ENCODE measurements around the gene DCAF12. TPM values are rescaled to one million over a fixed set of nuclear protein-coding genes. Genes with fewer than 3 reads are reported as not detected.

The DCAF12 gene
- total RNA-seq, 1 experiment from 2014 or later = 27.0 TPM

DNA sequence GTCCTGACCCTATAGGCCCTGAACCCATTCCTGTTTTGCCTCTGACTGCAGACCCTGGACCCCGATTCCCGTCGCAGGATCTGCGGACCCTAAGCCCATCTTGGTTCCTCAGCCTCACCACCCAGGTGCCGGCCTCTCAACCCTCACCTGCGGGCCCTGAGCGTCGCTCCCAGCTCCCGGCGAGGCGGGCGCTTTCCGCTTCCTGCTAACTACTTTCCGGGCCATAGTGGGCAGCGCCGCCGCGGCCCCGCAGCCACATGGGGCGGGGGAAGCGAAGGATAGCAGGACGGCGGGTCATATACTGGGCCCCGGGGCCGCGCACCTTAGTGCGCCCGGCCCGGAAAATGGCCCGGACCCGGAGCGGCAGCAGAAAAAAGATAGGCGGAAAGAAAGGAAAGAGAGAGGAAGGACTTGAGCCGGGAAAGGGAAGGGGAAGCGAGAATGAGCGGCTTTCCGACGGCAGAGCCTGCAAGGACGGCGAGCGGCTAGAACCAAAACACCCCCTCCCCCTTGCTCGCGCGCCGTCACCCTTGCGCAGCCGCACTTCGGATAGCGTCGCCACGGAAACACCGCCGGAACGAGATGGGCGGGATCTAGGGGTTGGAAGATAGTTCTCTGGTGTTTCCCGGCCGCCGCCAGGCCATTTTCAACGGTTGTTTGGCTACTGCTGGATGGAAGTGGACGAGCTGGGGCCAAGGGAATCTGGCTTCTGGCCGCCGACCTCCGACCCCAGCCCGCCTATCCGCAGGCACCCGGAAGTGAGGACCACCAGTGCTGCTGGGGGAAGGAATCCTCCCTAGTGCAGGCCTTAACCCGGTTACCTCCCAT lies at the start of gene DCAF12 (continued):
- TF ChIP-seq, protein P1, sequence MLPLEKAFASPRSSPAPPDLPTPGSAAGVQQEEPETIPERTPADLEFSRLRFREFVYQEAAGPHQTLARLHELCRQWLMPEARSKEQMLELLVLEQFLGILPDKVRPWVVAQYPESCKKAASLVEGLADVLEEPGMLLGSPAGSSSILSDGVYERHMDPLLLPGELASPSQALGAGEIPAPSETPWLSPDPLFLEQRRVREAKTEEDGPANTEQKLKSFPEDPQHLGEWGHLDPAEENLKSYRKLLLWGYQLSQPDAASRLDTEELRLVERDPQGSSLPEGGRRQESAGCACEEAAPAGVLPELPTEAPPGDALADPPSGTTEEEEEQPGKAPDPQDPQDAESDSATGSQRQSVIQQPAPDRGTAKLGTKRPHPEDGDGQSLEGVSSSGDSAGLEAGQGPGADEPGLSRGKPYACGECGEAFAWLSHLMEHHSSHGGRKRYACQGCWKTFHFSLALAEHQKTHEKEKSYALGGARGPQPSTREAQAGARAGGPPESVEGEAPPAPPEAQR (CRISPR knock-in tag; IDR thresholded peaks at IDR 0.05) = no peak
- TF ChIP-seq ZNF671 (CRISPR knock-in tag; IDR thresholded peaks at IDR 0.05) (no peak), KAT7 (CRISPR knock-in tag; IDR thresholded peaks at IDR 0.05; ENCODE audit: borderline replicate concordance) (no peak), FOXK1 (CRISPR knock-in tag; IDR thresholded peaks at IDR 0.05) (peak; percentile 87)
- TF ChIP-seq, protein P2, sequence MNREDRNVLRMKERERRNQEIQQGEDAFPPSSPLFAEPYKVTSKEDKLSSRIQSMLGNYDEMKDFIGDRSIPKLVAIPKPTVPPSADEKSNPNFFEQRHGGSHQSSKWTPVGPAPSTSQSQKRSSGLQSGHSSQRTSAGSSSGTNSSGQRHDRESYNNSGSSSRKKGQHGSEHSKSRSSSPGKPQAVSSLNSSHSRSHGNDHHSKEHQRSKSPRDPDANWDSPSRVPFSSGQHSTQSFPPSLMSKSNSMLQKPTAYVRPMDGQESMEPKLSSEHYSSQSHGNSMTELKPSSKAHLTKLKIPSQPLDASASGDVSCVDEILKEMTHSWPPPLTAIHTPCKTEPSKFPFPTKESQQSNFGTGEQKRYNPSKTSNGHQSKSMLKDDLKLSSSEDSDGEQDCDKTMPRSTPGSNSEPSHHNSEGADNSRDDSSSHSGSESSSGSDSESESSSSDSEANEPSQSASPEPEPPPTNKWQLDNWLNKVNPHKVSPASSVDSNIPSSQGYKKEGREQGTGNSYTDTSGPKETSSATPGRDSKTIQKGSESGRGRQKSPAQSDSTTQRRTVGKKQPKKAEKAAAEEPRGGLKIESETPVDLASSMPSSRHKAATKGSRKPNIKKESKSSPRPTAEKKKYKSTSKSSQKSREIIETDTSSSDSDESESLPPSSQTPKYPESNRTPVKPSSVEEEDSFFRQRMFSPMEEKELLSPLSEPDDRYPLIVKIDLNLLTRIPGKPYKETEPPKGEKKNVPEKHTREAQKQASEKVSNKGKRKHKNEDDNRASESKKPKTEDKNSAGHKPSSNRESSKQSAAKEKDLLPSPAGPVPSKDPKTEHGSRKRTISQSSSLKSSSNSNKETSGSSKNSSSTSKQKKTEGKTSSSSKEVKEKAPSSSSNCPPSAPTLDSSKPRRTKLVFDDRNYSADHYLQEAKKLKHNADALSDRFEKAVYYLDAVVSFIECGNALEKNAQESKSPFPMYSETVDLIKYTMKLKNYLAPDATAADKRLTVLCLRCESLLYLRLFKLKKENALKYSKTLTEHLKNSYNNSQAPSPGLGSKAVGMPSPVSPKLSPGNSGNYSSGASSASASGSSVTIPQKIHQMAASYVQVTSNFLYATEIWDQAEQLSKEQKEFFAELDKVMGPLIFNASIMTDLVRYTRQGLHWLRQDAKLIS (CRISPR knock-in tag; IDR thresholded peaks at IDR 0.05; ENCODE audit: borderline replicate concordance) = 0 out of 2 replicates have a peak, but pooled peaks have one; percentile 26

DNA sequence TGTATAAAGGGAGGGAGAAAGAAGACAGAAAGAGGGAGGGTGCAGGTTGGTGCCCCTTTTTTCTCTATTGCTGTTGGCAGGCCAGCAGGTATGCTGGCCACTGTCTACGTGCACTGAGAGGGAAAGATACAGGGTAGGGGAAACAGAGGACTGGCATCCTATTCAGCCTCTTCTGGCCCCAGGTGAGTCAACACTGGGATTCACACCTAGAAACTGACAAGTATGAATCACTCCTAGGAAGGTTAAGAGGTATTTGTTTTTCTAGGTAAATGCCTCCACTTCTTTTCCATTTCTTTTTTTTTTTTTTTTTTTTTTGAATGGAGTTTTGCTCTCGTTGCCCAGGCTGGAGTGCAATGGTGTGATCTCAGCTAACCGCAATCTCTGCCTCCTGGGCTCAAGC lies 49.6 kb upstream of the DCAF12 start:
- Mint-ChIP-seq H3K27me3 (ENCODE audit: low read depth) (no peaks in the 10 kb centered on the region), H3K27ac (peak overlapping the region; percentile 12; the same call in 1 of the 2 replicates), H3K4me3 (no peak overlapping the region), H3K9me3 (no peaks in the 10 kb centered on the region), H3K36me3 (no peaks in the 10 kb centered on the region), H3K4me1 (0 out of 2 replicates have a peak, but pooled peaks cover 5% of the 10 kb centered on the region)
- ChIA-PET POLR2A (no interaction called here), CTCF (no interaction called here)
- DNase-seq (ENCODE audit: low spot score) (no peak), ATAC-seq (no peak)
- no peak for TF ChIP-seq GRHL2 (CRISPR knock-in tag; IDR thresholded peaks at IDR 0.05; ENCODE audit: insufficient replicate concordance, severe bottlenecking)
- no peak for TF ChIP-seq FOXP1 (CRISPR knock-in tag; IDR thresholded peaks at IDR 0.05; ENCODE audit: borderline replicate concordance)
- TF ChIP-seq RORB (CRISPR knock-in tag; IDR thresholded peaks at IDR 0.05) = no peak
- TF ChIP-seq, protein P3, sequence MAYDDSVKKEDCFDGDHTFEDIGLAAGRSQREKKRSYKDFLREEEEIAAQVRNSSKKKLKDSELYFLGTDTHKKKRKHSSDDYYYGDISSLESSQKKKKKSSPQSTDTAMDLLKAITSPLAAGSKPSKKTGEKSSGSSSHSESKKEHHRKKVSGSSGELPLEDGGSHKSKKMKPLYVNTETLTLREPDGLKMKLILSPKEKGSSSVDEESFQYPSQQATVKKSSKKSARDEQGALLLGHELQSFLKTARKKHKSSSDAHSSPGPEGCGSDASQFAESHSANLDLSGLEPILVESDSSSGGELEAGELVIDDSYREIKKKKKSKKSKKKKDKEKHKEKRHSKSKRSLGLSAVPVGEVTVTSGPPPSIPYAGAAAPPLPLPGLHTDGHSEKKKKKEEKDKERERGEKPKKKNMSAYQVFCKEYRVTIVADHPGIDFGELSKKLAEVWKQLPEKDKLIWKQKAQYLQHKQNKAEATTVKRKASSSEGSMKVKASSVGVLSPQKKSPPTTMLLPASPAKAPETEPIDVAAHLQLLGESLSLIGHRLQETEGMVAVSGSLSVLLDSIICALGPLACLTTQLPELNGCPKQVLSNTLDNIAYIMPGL (CRISPR knock-in tag; IDR thresholded peaks at IDR 0.05) = no peak
- no peak for TF ChIP-seq JAZF1 (CRISPR knock-in tag; IDR thresholded peaks at IDR 0.05)
- TF ChIP-seq IRF2 (CRISPR knock-in tag; IDR thresholded peaks at IDR 0.05; ENCODE audit: borderline replicate concordance, low read depth) = no peak
- TF ChIP-seq, protein P4, sequence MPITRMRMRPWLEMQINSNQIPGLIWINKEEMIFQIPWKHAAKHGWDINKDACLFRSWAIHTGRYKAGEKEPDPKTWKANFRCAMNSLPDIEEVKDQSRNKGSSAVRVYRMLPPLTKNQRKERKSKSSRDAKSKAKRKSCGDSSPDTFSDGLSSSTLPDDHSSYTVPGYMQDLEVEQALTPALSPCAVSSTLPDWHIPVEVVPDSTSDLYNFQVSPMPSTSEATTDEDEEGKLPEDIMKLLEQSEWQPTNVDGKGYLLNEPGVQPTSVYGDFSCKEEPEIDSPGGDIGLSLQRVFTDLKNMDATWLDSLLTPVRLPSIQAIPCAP (CRISPR knock-in tag; IDR thresholded peaks at IDR 0.05) = no peak
- no peak for TF ChIP-seq MYBL2 (CRISPR knock-in tag; IDR thresholded peaks at IDR 0.05)
- no peak for TF ChIP-seq FOXJ3 (CRISPR knock-in tag; IDR thresholded peaks at IDR 0.05; ENCODE audit: borderline replicate concordance)
- TF ChIP-seq, protein P2 (CRISPR knock-in tag; IDR thresholded peaks at IDR 0.05; ENCODE audit: borderline replicate concordance) = no peak
- TF ChIP-seq, protein P5, sequence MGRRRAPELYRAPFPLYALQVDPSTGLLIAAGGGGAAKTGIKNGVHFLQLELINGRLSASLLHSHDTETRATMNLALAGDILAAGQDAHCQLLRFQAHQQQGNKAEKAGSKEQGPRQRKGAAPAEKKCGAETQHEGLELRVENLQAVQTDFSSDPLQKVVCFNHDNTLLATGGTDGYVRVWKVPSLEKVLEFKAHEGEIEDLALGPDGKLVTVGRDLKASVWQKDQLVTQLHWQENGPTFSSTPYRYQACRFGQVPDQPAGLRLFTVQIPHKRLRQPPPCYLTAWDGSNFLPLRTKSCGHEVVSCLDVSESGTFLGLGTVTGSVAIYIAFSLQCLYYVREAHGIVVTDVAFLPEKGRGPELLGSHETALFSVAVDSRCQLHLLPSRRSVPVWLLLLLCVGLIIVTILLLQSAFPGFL (CRISPR knock-in tag; IDR thresholded peaks at IDR 0.05; ENCODE audit: borderline replicate concordance) = no peak

Data from WTC11 (cell line).